Measurements from ENCODE around the gene GLYATL2.

Gene GLYATL2

GRCh38 chr11:58880166-58880565 is 35.7 kb upstream of the GLYATL2 start:
- no peak for TF ChIP-seq CTCF (IDR thresholded peaks at IDR 0.05; ENCODE audit: low read depth, low read length)
- DNase-seq: no peak
- Histone ChIP-seq H3K27ac (no peak overlapping the region), H3K36me3 (no peaks in the 10 kb centered on the region), H3K4me3 (ENCODE audit: low read depth, low read length) (no peak overlapping the region), H3K9me3 (ENCODE audit: severe bottlenecking) (no peaks in the 10 kb centered on the region), H3K27me3 (ENCODE audit: insufficient read depth, low read depth, severe bottlenecking) (no peaks in the 10 kb centered on the region)

DNA sequence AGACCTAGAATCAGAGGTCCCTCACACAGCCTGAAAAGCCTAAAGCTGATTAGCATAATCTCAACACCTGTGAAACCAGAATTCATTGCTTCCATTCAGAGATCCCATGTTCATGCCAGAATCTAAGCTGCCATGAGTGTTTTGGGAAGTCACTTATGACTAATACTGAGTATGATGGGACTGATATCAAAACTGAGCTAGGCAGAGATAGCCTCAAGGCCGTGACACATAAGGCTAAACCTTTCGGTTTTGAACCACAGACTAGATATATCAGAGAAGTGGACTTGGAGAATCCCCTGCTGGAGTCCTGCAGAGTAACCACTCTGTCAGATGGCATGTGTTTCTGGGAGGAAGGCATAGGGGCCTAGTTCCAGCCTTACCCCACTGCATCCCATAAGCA is 23.1 kb upstream of the GLYATL2 start:
- TF ChIP-seq CTCF (IDR thresholded peaks at IDR 0.05; ENCODE audit: low read depth, low read length): no peak
- no peak for DNase-seq
- H3K27me3 ChIP-seq (ENCODE audit: insufficient read depth, low read depth, severe bottlenecking): peaks cover 5% of the 10 kb centered on the region
- H3K9me3 ChIP-seq (ENCODE audit: severe bottlenecking): no peaks in the 10 kb centered on the region
- H3K27ac ChIP-seq: no peak overlapping the region
- H3K36me3 ChIP-seq: no peaks in the 10 kb centered on the region
- H3K4me3 ChIP-seq (ENCODE audit: low read depth, low read length): no peak overlapping the region

DNA sequence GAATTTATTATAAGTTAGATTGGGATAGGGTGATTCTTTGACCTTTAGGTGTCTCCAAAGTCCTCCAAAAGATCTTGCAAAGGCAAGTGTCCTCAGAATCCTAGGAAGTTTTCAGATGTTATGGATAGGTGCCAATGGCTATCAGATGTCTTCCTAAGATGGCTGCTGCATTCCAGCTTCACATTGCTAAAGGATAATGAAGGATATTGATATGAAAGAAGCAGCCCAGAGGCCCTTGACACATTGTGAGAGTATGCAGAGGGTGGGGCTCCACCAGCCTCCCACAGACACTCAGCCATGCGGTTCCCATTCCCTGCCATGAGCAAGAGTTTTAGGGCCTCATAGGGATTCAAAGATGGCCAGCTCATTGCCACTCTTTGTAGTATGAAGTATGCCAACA is 22.3 kb upstream of the GLYATL2 start:
- no peak for DNase-seq
- no peaks in the 10 kb centered on the region for H3K36me3 ChIP-seq
- no peak overlapping the region for H3K4me3 ChIP-seq (ENCODE audit: low read depth, low read length)
- H3K9me3 ChIP-seq (ENCODE audit: severe bottlenecking): no peaks in the 10 kb centered on the region
- peaks cover 5% of the 10 kb centered on the region for H3K27me3 ChIP-seq (ENCODE audit: insufficient read depth, low read depth, severe bottlenecking)
- TF ChIP-seq CTCF (IDR thresholded peaks at IDR 0.05; ENCODE audit: low read depth, low read length): no peak
- no peak overlapping the region for H3K27ac ChIP-seq

GRCh38 chr11:58864335-58864734 is 19.8 kb upstream of the GLYATL2 start:
- no peaks in the 10 kb centered on the region for H3K9me3 ChIP-seq (ENCODE audit: severe bottlenecking)

DNA sequence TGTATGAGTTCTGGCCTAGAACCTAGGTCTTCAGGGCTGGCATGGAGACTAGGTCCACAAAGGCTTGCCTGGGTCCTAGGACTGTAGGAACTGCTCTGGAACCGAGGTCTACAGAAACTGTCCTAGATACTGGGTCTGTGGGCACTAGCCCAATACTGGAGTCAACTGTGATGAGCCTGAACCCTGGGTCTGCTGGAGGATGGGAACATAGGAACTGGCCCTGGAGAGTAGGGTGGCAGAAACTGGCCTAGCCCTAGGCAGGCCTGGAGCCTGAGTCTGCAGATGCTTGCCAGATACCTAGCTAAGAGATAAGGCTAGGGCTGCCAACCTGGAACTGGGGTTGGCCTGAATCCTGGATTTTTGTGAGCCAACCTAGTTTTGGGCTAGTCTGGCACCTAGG is 19.2 kb upstream of the GLYATL2 start:
- Histone ChIP-seq H3K36me3 (no peaks in the 10 kb centered on the region), H3K27ac (no peak overlapping the region), H3K4me3 (ENCODE audit: low read depth, low read length) (no peak overlapping the region), H3K9me3 (ENCODE audit: severe bottlenecking) (no peaks in the 10 kb centered on the region), H3K27me3 (ENCODE audit: insufficient read depth, low read depth, severe bottlenecking) (peaks cover 5% of the 10 kb centered on the region)
- TF ChIP-seq CTCF (IDR thresholded peaks at IDR 0.05; ENCODE audit: low read depth, low read length): no peak
- no peak for DNase-seq

More at GRCh38 chr11:58864335-58864734, 19.8 kb upstream of the GLYATL2 start:
- DNase-seq: no peak
- TF ChIP-seq CTCF (IDR thresholded peaks at IDR 0.05; ENCODE audit: low read depth, low read length): no peak
- Histone ChIP-seq H3K27me3 (ENCODE audit: insufficient read depth, low read depth, severe bottlenecking) (peaks cover 5% of the 10 kb centered on the region), H3K36me3 (no peaks in the 10 kb centered on the region), H3K27ac (no peak overlapping the region), H3K4me3 (ENCODE audit: low read depth, low read length) (no peak overlapping the region)

- no peak overlapping the region for H3K27ac ChIP-seq
- no peak for TF ChIP-seq CTCF (IDR thresholded peaks at IDR 0.05; ENCODE audit: low read depth, low read length)
- no peak for DNase-seq
- H3K9me3 ChIP-seq (ENCODE audit: severe bottlenecking): no peaks in the 10 kb centered on the region
- H3K4me3 ChIP-seq (ENCODE audit: low read depth, low read length): no peak overlapping the region
- H3K27me3 ChIP-seq (ENCODE audit: insufficient read depth, low read depth, severe bottlenecking): no peaks in the 10 kb centered on the region
- no peaks in the 10 kb centered on the region for H3K36me3 ChIP-seq
These were observed 17.0 kb upstream of the GLYATL2 start for GRCh38 chr11:58861533-58861932.
